MM.1S (cell line): ENCODE data around the gene RSPH3.

Experiments
- DNase-seq: peaks from one replicate; pipeline ENCODE4 v3.0.0-alpha.2; 2015
- H2AFZ ChIP-seq: fragments of 300-600 bp; sonication (generic); 2 replicates; pipeline ENCODE4 v1.6.0; 2016; ENCODE audit warnings: antibody characterized with exemption, low read length
- H3F3A ChIP-seq: fragments of 300-600 bp; sonication (generic); 2 replicates; pipeline ENCODE4 v1.6.1; 2016; ENCODE audit warnings: mild to moderate bottlenecking, antibody characterized with exemption, low read length, moderate library complexity, mixed read lengths; ENCODE audit not compliant: insufficient read depth
- H3K27ac ChIP-seq: fragments of 300-600 bp; sonication (generic); 2 replicates; pipeline ENCODE4 v1.5.1; 2016; ENCODE audit warnings: mild to moderate bottlenecking, low read length
- H3K27me3 ChIP-seq: fragments of 300-600 bp; sonication (generic); replicated peaks from 2 replicates; pipeline ENCODE4 v1.6.0; 2016; ENCODE audit warnings: low read length; ENCODE audit not compliant: insufficient read depth
- H3K36me3 ChIP-seq: fragments of 300-600 bp; sonication (generic); replicated peaks from 2 replicates; pipeline ENCODE4 v1.6.1; 2016; ENCODE audit warnings: mild to moderate bottlenecking, low read length, mixed read lengths; ENCODE audit not compliant: insufficient read depth
- H3K4me1 ChIP-seq: fragments of 300-600 bp; sonication (generic); 2 replicates; pipeline ENCODE4 v1.6.1; 2016; ENCODE audit warnings: low read length, mixed read lengths
- H3K4me2 ChIP-seq: fragments of 300-600 bp; sonication (generic); 2 replicates; pipeline ENCODE4 v1.6.0; 2016; ENCODE audit warnings: low read depth, low read length
- H3K4me3 ChIP-seq: fragments of 300-600 bp; sonication (generic); 2 replicates; pipeline ENCODE4 v1.5.1; 2016; ENCODE audit warnings: low read length, mixed read lengths
- H3K79me2 ChIP-seq: fragments of 300-600 bp; sonication (generic); 2 replicates; pipeline ENCODE4 v1.6.1; 2016; ENCODE audit warnings: mixed run types, low read length, mixed read lengths
- H3K9ac ChIP-seq: fragments of 300-600 bp; sonication (generic); 2 replicates; pipeline ENCODE4 v1.6.1; 2016; ENCODE audit warnings: low read length, mixed read lengths
- H3K9me2 ChIP-seq: fragments of 300-600 bp; sonication (generic); replicated peaks from 2 replicates; pipeline ENCODE4 v1.6.1; 2016; ENCODE audit warnings: mild to moderate bottlenecking, low read length, mixed read lengths; ENCODE audit not compliant: insufficient read depth
- H3K9me3 ChIP-seq: fragments of 300-600 bp; sonication (generic); replicated peaks from 2 replicates; pipeline ENCODE4 v1.6.1; 2016; ENCODE audit warnings: mild to moderate bottlenecking, low read length, mixed read lengths; ENCODE audit not compliant: insufficient read depth
- H4K20me1 ChIP-seq: fragments of 300-600 bp; sonication (generic); 2 replicates; pipeline ENCODE4 v1.6.1; 2016; ENCODE audit warnings: mild to moderate bottlenecking, low read length, moderate library complexity, mixed read lengths; ENCODE audit not compliant: insufficient read depth
- EZH2 ChIP-seq: fragments of 300-600 bp; sonication (generic); optimal IDR thresholded peaks from 2 replicates; pipeline ENCODE3; 2017; ENCODE audit warnings: low read depth, mild to moderate bottlenecking, antibody characterized with exemption, low read length, mixed read lengths
- EZH2phosphoT487 ChIP-seq: fragments of 300-600 bp; sonication (generic); IDR thresholded peaks from 2 replicates; pipeline ENCODE4 v1.6.1; 2018; ENCODE audit warnings: antibody characterized with exemption, low read length
- TF ChIP-seq, protein P1 (sequence below): fragments of 300-600 bp; sonication (generic); IDR thresholded peaks from 2 replicates; pipeline ENCODE4 v1.5.1; 2016; ENCODE audit warnings: antibody characterized with exemption, low read length, mixed read lengths

The RSPH3 gene

DNA sequence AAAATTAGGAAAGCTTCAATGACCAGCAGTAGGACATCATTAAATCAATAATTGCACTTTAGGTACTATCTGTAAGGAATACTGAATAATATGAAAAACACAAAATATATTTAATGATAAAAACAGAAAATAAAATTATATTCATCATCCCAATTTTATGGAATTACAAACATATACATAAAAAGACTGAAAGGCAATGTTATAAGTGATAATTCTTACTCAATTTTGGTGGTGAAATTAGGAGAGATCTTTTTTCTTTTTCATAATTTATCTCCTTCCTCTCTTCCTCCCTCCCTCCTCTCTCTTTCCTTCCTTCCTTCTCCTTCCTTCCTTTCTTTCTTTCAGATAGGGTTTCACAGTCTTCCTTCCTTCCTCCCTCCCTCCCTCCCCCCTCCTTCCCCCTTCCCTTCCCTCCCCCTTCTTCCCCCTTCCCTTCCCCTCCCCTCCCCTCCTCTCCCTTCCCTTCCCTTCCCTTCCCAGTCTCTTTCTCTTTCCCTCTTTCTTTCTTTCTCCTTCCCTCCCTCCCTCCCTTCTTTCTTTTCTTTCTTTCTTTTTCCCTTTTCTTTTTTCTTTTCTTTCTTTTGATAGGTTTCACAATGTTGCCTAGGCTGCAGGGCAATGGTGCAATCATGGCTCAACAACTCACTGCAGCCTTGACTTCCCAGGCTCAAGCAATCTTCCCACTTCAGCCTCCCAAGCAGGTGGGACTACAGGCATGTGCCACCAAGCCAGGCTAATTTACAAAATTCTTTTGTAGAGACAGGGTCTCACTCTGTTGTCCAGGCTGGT lies 36.8 kb downstream of the RSPH3 start:
- no peaks in the 10 kb centered on the region for H4K20me1 ChIP-seq
- H3K36me3 ChIP-seq: no peaks in the 10 kb centered on the region
- H3K9ac ChIP-seq: no peak overlapping the region
- no peak for TF ChIP-seq EZH2
- no peak for TF ChIP-seq EZH2phosphoT487
- H3K9me2 ChIP-seq: no peaks in the 10 kb centered on the region
- no peak for DNase-seq
- no peak overlapping the region for H3K4me2 ChIP-seq
- H3K4me3 ChIP-seq: no peak overlapping the region
- H3K27ac ChIP-seq: no peak overlapping the region
- H3F3A ChIP-seq: no peaks in the 10 kb centered on the region
- H3K4me1 ChIP-seq: no peaks in the 10 kb centered on the region
- no peak overlapping the region for H2AFZ ChIP-seq
- H3K9me3 ChIP-seq: no peaks in the 10 kb centered on the region
- H3K27me3 ChIP-seq: no peaks in the 10 kb centered on the region
- H3K79me2 ChIP-seq: no peaks in the 10 kb centered on the region

DNA sequence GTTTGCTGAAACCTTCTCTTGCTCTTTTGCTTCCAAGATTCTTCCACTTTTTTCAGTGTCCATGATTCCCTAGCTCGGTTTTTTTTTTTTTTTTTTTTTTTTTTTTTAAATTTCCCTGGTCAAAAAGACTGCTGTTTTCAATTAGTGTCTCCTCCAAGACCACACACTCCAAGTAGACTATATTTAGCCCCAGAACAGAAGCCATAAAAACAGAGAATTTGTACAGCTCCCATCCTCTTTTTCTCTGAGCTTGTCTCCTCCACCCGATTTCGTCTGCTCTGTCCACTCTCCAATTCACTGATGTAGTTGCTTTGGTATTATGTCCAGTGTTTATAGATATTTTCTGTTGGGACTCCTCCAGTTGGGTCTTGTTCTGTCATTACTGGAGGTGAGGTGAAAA lies 37.6 kb downstream of the RSPH3 start:
- Histone ChIP-seq H3K9me3 (no peaks in the 10 kb centered on the region), H3K79me2 (no peaks in the 10 kb centered on the region), H3K27me3 (no peaks in the 10 kb centered on the region), H3K36me3 (no peaks in the 10 kb centered on the region), H3F3A (no peaks in the 10 kb centered on the region), H3K9me2 (no peaks in the 10 kb centered on the region), H3K4me3 (no peak overlapping the region), H3K27ac (no peak overlapping the region), H3K9ac (no peak overlapping the region), H3K4me2 (no peak overlapping the region), H4K20me1 (no peaks in the 10 kb centered on the region), H2AFZ (no peak overlapping the region), H3K4me1 (no peaks in the 10 kb centered on the region)
- TF ChIP-seq EZH2 (no peak), EZH2phosphoT487 (no peak)
- TF ChIP-seq, protein P1, sequence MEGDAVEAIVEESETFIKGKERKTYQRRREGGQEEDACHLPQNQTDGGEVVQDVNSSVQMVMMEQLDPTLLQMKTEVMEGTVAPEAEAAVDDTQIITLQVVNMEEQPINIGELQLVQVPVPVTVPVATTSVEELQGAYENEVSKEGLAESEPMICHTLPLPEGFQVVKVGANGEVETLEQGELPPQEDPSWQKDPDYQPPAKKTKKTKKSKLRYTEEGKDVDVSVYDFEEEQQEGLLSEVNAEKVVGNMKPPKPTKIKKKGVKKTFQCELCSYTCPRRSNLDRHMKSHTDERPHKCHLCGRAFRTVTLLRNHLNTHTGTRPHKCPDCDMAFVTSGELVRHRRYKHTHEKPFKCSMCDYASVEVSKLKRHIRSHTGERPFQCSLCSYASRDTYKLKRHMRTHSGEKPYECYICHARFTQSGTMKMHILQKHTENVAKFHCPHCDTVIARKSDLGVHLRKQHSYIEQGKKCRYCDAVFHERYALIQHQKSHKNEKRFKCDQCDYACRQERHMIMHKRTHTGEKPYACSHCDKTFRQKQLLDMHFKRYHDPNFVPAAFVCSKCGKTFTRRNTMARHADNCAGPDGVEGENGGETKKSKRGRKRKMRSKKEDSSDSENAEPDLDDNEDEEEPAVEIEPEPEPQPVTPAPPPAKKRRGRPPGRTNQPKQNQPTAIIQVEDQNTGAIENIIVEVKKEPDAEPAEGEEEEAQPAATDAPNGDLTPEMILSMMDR: no peak
- no peak for DNase-seq

DNA sequence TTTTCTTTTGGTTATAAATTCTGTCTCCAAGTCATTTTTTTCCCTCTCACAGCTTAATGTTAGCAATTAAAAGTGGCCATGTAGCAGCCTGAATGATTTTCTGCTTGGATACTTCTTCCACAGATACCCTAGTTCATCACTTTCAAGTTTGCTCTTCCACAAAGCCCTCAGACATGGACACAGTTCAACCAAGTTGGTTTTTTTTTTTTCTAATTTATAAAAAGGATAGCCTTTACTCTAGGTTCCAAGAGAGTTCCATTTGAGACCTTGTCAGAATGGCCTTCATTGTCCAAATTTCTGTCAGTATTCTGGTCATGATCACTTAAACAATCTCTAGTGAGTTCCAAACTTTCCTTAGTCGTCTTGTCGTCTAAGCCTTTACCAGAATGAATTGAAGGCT lies 40.0 kb downstream of the RSPH3 start:
- H3K9me2 ChIP-seq: no peaks in the 10 kb centered on the region
- H3K9me3 ChIP-seq: no peaks in the 10 kb centered on the region
- no peak overlapping the region for H3K4me2 ChIP-seq
- no peak overlapping the region for H3K27ac ChIP-seq
- H2AFZ ChIP-seq: no peak overlapping the region
- TF ChIP-seq EZH2phosphoT487 (no peak), EZH2 (no peak)
- TF ChIP-seq, protein P1: no peak
- no peaks in the 10 kb centered on the region for H3K79me2 ChIP-seq
- no peaks in the 10 kb centered on the region for H3F3A ChIP-seq
- H3K4me1 ChIP-seq: peaks cover 7% of the 10 kb centered on the region; the same call in 1 of the 2 replicates
- DNase-seq: no peak
- no peaks in the 10 kb centered on the region for H4K20me1 ChIP-seq
- H3K27me3 ChIP-seq: no peaks in the 10 kb centered on the region
- H3K4me3 ChIP-seq: no peak overlapping the region
- H3K9ac ChIP-seq: no peak overlapping the region
- no peaks in the 10 kb centered on the region for H3K36me3 ChIP-seq

DNA sequence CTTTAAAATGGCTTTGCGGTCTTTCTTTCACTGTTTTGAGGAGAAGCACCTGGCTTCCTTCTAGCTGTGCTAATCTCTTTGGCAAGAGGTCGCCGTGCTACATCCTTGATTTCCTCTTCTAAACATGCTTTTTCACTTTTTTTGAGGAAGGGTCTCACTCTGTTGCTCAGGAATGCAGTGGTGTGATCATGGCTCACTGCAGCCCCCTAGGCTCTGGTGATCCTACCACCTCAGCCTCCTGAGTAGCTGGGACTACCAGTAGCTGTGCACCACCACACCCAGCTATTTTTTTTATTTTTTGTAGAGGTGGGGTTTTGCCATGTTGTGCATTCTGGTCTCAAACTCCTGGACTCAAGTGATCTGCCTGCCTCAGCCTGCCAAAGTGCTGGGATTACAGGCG lies 40.5 kb downstream of the RSPH3 start:
- H3K9me2 ChIP-seq: no peaks in the 10 kb centered on the region
- no peak for DNase-seq
- no peak overlapping the region for H3K4me2 ChIP-seq
- TF ChIP-seq EZH2phosphoT487 (no peak), EZH2 (no peak)
- TF ChIP-seq, protein P1: no peak
- no peak overlapping the region for H2AFZ ChIP-seq
- no peak overlapping the region for H3K9ac ChIP-seq
- H4K20me1 ChIP-seq: no peaks in the 10 kb centered on the region
- H3K79me2 ChIP-seq: no peaks in the 10 kb centered on the region
- H3K4me3 ChIP-seq: no peak overlapping the region
- no peak overlapping the region for H3K27ac ChIP-seq
- peaks cover 10% of the 10 kb centered on the region; the same call in 1 of the 2 replicates for H3K4me1 ChIP-seq
- no peaks in the 10 kb centered on the region for H3F3A ChIP-seq
- H3K9me3 ChIP-seq: no peaks in the 10 kb centered on the region
- H3K27me3 ChIP-seq: no peaks in the 10 kb centered on the region
- no peaks in the 10 kb centered on the region for H3K36me3 ChIP-seq
